ENCODE results near the gene MS4A4A. TPM values are rescaled to one million over a fixed set of nuclear protein-coding genes. Genes with fewer than 3 reads are reported as not detected.
A peak's percentile ranks its signal among the peaks of the same experiment; 100 is the strongest.

MS4A4A gene
- total RNA-seq, 4 donors from 2014 or later: 2.8 to 17.0 (median 4.4) TPM

DNA sequence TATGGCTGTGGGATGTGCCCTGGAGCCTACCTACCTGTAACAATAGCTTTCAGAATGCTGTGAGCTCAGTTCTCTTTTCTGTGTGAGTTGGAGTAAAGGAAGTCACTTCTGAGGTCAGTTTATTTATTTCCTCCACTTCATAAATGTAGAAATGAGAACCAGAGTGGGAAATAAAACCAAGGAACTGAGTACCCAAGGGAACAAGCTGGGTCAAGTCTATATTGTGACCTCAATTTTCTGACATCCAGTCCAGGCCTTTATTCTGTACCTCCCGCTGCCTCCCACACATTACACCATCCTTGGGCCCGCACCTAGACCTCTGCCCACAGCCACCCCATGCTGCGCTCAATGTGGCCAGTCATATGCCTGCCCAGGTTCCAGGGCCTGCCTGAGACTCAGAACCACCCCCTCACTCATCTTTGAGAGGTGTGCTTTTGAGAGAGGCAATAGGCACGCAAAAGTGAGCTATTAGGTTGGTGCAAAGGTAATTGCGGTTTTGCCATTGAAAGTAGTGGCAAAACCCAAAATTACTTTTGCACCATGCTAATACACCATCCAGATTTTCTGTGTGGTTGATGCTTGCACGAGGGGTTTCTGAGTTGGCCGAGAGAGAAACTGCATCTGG lies 56.4 kb downstream of the MS4A4A start:
- H3K27ac ChIP-seq: no peak overlapping the region

DNA sequence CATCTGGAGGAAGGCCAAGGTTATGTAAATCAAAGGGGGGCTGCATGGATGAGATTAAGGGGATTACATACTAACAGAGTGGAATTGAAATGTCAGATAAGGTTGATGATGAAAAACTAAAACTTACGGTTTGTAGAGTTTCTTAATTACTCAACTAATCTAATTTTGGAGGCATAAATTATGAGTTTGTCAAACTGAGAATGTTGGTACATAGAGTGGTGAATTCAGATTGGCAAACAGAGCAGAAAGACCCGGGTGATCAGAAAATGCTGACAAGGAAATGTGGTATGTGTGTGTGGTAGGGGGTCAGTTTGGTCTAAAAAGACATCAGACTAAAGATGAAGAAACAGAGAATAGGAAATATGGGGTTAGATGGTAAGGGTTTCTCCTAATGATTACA lies 57.6 kb downstream of the MS4A4A start:
- H3K36me3 ChIP-seq: no peaks in the 10 kb centered on the region
- H3K27ac ChIP-seq: no peak overlapping the region
- no peak for DNase-seq
- H3K9me3 ChIP-seq: no peaks in the 10 kb centered on the region
- H3K4me3 ChIP-seq: no peak overlapping the region
- H3K27me3 ChIP-seq: no peaks in the 10 kb centered on the region
- no peaks in the 10 kb centered on the region for H3K4me1 ChIP-seq
- TF ChIP-seq, protein P1, sequence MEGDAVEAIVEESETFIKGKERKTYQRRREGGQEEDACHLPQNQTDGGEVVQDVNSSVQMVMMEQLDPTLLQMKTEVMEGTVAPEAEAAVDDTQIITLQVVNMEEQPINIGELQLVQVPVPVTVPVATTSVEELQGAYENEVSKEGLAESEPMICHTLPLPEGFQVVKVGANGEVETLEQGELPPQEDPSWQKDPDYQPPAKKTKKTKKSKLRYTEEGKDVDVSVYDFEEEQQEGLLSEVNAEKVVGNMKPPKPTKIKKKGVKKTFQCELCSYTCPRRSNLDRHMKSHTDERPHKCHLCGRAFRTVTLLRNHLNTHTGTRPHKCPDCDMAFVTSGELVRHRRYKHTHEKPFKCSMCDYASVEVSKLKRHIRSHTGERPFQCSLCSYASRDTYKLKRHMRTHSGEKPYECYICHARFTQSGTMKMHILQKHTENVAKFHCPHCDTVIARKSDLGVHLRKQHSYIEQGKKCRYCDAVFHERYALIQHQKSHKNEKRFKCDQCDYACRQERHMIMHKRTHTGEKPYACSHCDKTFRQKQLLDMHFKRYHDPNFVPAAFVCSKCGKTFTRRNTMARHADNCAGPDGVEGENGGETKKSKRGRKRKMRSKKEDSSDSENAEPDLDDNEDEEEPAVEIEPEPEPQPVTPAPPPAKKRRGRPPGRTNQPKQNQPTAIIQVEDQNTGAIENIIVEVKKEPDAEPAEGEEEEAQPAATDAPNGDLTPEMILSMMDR (IDR thresholded peaks at IDR 0.05): no peak
- no peak for TF ChIP-seq POLR2A (IDR thresholded peaks at IDR 0.05)

More for the DNA sequence above, 56.4 kb downstream of the MS4A4A start:
- Histone ChIP-seq H3K9me3 (no peaks in the 10 kb centered on the region), H3K4me1 (no peaks in the 10 kb centered on the region), H3K4me3 (no peak overlapping the region), H3K27me3 (no peaks in the 10 kb centered on the region), H3K36me3 (no peaks in the 10 kb centered on the region)
- TF ChIP-seq, protein P1 (IDR thresholded peaks at IDR 0.05): no peak
- TF ChIP-seq POLR2A (IDR thresholded peaks at IDR 0.05): no peak
- no peak for DNase-seq

DNA sequence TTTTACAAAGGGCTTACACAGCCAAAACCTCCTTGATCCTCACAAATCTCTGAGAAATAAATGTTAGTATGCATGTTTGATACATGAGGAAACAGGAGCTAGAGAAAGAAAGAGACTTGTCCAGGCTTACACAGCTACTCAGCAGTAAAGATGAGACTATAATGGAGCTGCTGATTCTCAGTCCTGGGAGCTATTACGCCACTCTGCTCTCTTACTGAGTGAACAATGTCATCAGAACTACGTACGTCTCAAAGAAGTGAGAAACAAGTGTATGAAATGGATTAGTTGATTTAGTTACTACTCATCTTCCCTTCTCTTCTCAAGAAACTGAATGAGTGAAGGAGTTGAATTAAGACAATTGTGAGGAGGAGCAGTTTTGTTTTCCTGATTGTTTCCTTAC lies 58.9 kb downstream of the MS4A4A start:
- Histone ChIP-seq H3K27ac (no peak overlapping the region), H3K4me3 (no peak overlapping the region), H3K9me3 (no peaks in the 10 kb centered on the region), H3K27me3 (no peaks in the 10 kb centered on the region), H3K36me3 (no peaks in the 10 kb centered on the region), H3K4me1 (no peaks in the 10 kb centered on the region)
- TF ChIP-seq, protein P1 (IDR thresholded peaks at IDR 0.05): no peak
- TF ChIP-seq POLR2A (IDR thresholded peaks at IDR 0.05): no peak
- no peak for DNase-seq

DNA sequence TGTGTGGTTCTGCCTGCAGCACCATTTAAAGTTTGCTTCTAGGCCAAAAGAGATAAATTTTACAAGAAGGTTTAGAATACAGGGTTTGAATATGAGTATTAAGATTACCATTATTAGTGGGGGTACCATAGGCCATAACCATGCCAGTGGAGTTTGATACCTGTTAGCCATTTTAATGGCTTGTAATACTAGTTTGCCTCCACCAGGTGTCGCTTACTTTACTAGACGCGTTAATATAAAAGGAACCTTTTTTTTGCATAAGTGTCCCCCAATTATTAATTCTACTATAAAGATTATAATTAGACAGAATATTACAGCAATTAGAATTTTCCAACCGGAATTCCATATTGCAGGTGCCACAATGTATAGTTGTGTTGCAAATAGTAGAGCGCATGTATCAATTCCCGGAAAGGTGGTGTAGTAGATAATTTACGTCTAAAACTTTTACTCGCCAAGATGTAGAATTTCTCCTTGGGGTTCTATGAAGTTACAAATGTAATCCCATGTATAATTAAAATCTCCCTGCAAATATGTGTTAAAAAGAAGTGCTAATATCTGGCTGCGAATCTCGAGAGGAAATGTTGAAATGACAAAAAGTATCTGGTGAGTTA lies 62.7 kb downstream of the MS4A4A start:
- Histone ChIP-seq H3K4me3 (no peak overlapping the region), H3K27ac (no peak overlapping the region), H3K36me3 (no peaks in the 10 kb centered on the region), H3K27me3 (no peaks in the 10 kb centered on the region), H3K9me3 (no peaks in the 10 kb centered on the region), H3K4me1 (no peaks in the 10 kb centered on the region)
- DNase-seq: no peak
- no peak for TF ChIP-seq POLR2A (IDR thresholded peaks at IDR 0.05)
- TF ChIP-seq, protein P1 (IDR thresholded peaks at IDR 0.05): peak; percentile 43 to 70 (median 52)

DNA sequence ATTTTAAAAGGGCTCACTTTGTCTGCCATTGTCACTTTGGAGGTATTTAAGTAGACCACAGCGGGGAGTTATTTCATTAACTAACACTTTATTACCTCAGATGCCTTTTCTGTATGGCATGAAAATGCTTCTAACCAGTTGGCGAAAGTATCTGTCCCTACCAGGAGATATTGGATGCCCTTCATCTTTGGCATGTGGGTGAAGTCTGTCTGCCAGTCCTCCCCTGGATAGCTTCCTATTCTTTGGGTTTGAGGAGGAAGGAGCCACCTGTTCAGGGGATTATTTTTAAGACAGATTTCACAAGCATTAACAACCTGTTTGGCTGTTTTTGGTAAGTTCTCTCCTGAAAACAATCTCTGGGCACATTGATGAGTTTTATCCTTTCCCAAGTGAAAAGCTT lies 63.7 kb downstream of the MS4A4A start:
- TF ChIP-seq, protein P1 (IDR thresholded peaks at IDR 0.05): no peak
- TF ChIP-seq POLR2A (IDR thresholded peaks at IDR 0.05): no peak
- H3K27ac ChIP-seq: no peak overlapping the region
- H3K36me3 ChIP-seq: no peaks in the 10 kb centered on the region
- H3K4me1 ChIP-seq: no peaks in the 10 kb centered on the region
- no peaks in the 10 kb centered on the region for H3K9me3 ChIP-seq
- DNase-seq: no peak
- H3K4me3 ChIP-seq: no peak overlapping the region
- no peaks in the 10 kb centered on the region for H3K27me3 ChIP-seq
